Gastroesophageal sphincter (tissue), 4 donors: Measurements from ENCODE around the gene IL1RAPL2. TPM values are rescaled to one million over a fixed set of nuclear protein-coding genes. Genes with fewer than 3 reads are reported as not detected.

Experiments used
- ATAC-seq: fragments of 150-250 bp; one replicate; pipeline ENCODE4 v1.9.1; 2016; ENCODE audit warnings: mild to moderate bottlenecking, moderate library complexity
- H3K27ac ChIP-seq, 4 donors: fragments of 200-600 bp; sonication (generic) in 3 of 4; 1 replicate in 3 of 4; 2 replicates in 1 of 4; pipeline ENCODE4 v1.5.1; 2016 to 2019
- H3K27me3 ChIP-seq: fragments of 200-600 bp; sonication (generic); one replicate; pipeline ENCODE4 v1.5.1; 2019
- H3K36me3 ChIP-seq, 2 donors: fragments of 200-600 bp; sonication (generic); one replicate each; pipeline ENCODE4 v1.5.1; 2019; ENCODE audit warnings: control low read depth in 1 of 2
- H3K4me1 ChIP-seq, 3 donors: fragments of 200-600 bp; sonication (generic); 1 replicate in 2 of 3; 2 replicates in 1 of 3; pipeline ENCODE4 v1.5.1; 2016 to 2019; ENCODE audit warnings: control low read depth in 2 of 3
- H3K4me3 ChIP-seq, 2 donors: fragments of 200-600 bp; sonication (generic); one replicate each; pipeline ENCODE4 v1.5.1; 2019; ENCODE audit warnings: mild to moderate bottlenecking in 1 of 2, moderate library complexity in 1 of 2
- H3K9me3 ChIP-seq, 3 donors: fragments of 200-600 bp; sonication (generic); one replicate each; pipeline ENCODE4 v1.5.1; 2017 to 2019; ENCODE audit warnings: control low read depth in 2 of 3
- CTCF ChIP-seq, 4 experiments: fragments of 200-600 bp in 2 of 4; fragments of 450-650 bp in 2 of 4; sonication (generic) in 1 of 4; IDR thresholded peaks; one replicate each; pipeline ENCODE4 v1.5.1; 2017 to 2019; ENCODE audit warnings: antibody characterized with exemption in 4 of 4, mild to moderate bottlenecking in 2 of 4, moderate library complexity in 2 of 4
- EP300 ChIP-seq: sonication (generic); formaldehyde crosslinking; IDR thresholded peaks from one replicate; pipeline ENCODE4 v1.6.1; 2017; ENCODE audit warnings: antibody characterized with exemption, mild to moderate bottlenecking
- POLR2A ChIP-seq, 2 donors: fragments of 450-650 bp; IDR thresholded peaks; one replicate each; pipeline ENCODE4 v1.6.1; 2017; ENCODE audit warnings: antibody characterized with exemption in 2 of 2, mild to moderate bottlenecking in 2 of 2, moderate library complexity in 1 of 2
- POLR2AphosphoS5 ChIP-seq: sonication (generic); formaldehyde crosslinking; IDR thresholded peaks from one replicate; pipeline ENCODE4 v1.6.1; 2017; ENCODE audit warnings: antibody characterized with exemption
- WGBS, 2 donors: methylation state at CpG; one replicate each; pipeline ENCODE4 v1.1.5; 2018; ENCODE audit warnings: low coverage in 1 of 2; 5-methylcytosine and 5-hydroxymethylcytosine counted together
- total RNA-seq, 4 donors: library from RNA; depleted of rRNA; stranded (reverse); fragments of >200 nt; gene quantifications; one replicate each; pipeline ENCODE4 v1.1.0, GENCODE V29; 2016

IL1RAPL2 gene
- total RNA-seq, 4 donors from 2014 or later = 0.54 TPM; not detected in 2

DNA sequence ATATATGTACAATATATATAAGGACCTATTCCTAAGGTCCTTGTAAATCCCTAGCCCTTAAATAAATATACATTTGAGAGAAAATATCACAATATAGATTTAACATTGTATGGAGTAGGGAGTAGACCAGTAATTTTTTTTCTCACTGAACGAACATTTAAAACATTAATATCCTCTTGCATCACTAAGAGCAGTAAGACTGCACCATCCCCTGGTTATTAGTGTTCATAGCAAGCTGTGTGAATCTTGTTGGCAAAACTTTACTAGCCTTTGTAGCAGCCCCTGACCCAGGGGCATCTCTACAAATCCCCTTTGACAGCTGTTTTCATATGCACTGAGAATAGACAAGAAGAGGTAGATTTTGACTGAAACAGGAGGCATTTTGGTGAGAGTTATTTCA, 146.5 kb downstream of the IL1RAPL2 start:
- no peaks in the 10 kb centered on the region for H3K4me1 ChIP-seq
- no peak for TF ChIP-seq CTCF (IDR thresholded peaks at IDR 0.05)
- no peak for TF ChIP-seq POLR2AphosphoS5
- TF ChIP-seq POLR2A (IDR thresholded peaks at IDR 0.05) = no peak
- TF ChIP-seq EP300 = no peak
- no peaks in the 10 kb centered on the region for H3K36me3 ChIP-seq
- 10 to 25% methylated on average over 1 of the region's 1 CpG for WGBS, 2 donors
- no peaks in the 10 kb centered on the region for H3K27me3 ChIP-seq
- no peaks in the 10 kb centered on the region for H3K9me3 ChIP-seq
- no peak for ATAC-seq
- no peak overlapping the region for H3K4me3 ChIP-seq
- H3K27ac ChIP-seq = no peak overlapping the region

GRCh38 chrX:104721854-104722253, 155.9 kb downstream of the IL1RAPL2 start:
- no peak overlapping the region for H3K4me3 ChIP-seq
- 75 to 100% methylated on average over 1 to 3 of the region's 3 CpGs for WGBS, 2 donors
- H3K4me1 ChIP-seq = no peaks in the 10 kb centered on the region
- no peaks in the 10 kb centered on the region for H3K9me3 ChIP-seq
- TF ChIP-seq EP300 = no peak
- no peak for TF ChIP-seq POLR2A (IDR thresholded peaks at IDR 0.05)
- no peak for TF ChIP-seq POLR2AphosphoS5
- TF ChIP-seq CTCF (IDR thresholded peaks at IDR 0.05) = no peak
- no peaks in the 10 kb centered on the region for H3K27me3 ChIP-seq
- H3K27ac ChIP-seq = no peak overlapping the region
- no peak for ATAC-seq
- H3K36me3 ChIP-seq = no peaks in the 10 kb centered on the region

- TF ChIP-seq EP300 (no peak), POLR2AphosphoS5 (no peak), POLR2A (IDR thresholded peaks at IDR 0.05) (no peak), CTCF (IDR thresholded peaks at IDR 0.05) (no peak)
- 71 to 81% methylated on average over 3 of the region's 3 CpGs for WGBS, 2 donors
- Histone ChIP-seq H3K27me3 (no peaks in the 10 kb centered on the region), H3K27ac (no peak overlapping the region), H3K4me1 (no peaks in the 10 kb centered on the region), H3K4me3 (no peak overlapping the region), H3K36me3 (no peaks in the 10 kb centered on the region), H3K9me3 (no peaks in the 10 kb centered on the region)
- ATAC-seq = no peak
Observed at GRCh38 chrX:104728456-104728855, 162.5 kb downstream of the IL1RAPL2 start.

GRCh38 chrX:104742355-104742754, 176.4 kb downstream of the IL1RAPL2 start:
- H3K27ac ChIP-seq = no peak overlapping the region
- no peaks in the 10 kb centered on the region for H3K36me3 ChIP-seq
- TF ChIP-seq POLR2A (IDR thresholded peaks at IDR 0.05) (no peak), CTCF (IDR thresholded peaks at IDR 0.05) (no peak), POLR2AphosphoS5 (no peak)
- ATAC-seq = no peak
- no peaks in the 10 kb centered on the region for H3K27me3 ChIP-seq
- H3K4me3 ChIP-seq = no peak overlapping the region
- no peaks in the 10 kb centered on the region for H3K4me1 ChIP-seq
- H3K9me3 ChIP-seq = no peaks in the 10 kb centered on the region

DNA sequence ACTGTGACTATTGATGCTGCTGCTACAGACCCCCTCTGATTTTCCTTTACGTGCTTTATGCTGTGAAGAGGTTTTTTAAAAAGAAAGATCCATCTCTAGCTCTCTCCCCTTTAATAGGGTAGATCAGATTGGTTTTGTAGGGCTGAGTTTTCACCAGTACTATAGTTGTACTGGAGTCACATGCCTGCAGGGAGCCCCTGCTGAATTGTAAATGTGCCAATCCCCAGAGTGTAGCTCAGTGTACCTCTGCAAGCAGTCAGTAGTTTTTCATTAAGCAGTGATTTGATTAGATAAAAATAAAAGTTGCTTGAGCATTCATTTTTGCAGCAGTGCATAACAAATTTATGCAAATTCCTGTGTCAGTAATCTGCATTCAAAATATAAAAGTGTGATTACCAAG, 179.2 kb downstream of the IL1RAPL2 start:
- H3K27me3 ChIP-seq = no peaks in the 10 kb centered on the region
- no peaks in the 10 kb centered on the region for H3K4me1 ChIP-seq
- no peak overlapping the region for H3K4me3 ChIP-seq
- no peak overlapping the region for H3K27ac ChIP-seq
- no peaks in the 10 kb centered on the region for H3K9me3 ChIP-seq
- no peak for ATAC-seq
- 50% methylated on average over 1 of the region's 1 CpG; no CpG with 5 or more reads in 1 of the 2 donors for WGBS, 2 donors
- no peaks in the 10 kb centered on the region for H3K36me3 ChIP-seq
- no peak for TF ChIP-seq CTCF (IDR thresholded peaks at IDR 0.05)
- TF ChIP-seq POLR2AphosphoS5 = no peak
- TF ChIP-seq POLR2A (IDR thresholded peaks at IDR 0.05) = no peak
- TF ChIP-seq EP300 = no peak
